NCI-H2107 treated with DMSO at 0.1 percent for 48 hours (cell line): ENCODE results near the gene DOCK1.

Source experiments
- DNase-seq: peaks from one replicate; lab custom pipeline; 2025; ENCODE audit not compliant: unreplicated experiment; lab: John Stamatoyannopoulos, UW

Gene DOCK1

DNA sequence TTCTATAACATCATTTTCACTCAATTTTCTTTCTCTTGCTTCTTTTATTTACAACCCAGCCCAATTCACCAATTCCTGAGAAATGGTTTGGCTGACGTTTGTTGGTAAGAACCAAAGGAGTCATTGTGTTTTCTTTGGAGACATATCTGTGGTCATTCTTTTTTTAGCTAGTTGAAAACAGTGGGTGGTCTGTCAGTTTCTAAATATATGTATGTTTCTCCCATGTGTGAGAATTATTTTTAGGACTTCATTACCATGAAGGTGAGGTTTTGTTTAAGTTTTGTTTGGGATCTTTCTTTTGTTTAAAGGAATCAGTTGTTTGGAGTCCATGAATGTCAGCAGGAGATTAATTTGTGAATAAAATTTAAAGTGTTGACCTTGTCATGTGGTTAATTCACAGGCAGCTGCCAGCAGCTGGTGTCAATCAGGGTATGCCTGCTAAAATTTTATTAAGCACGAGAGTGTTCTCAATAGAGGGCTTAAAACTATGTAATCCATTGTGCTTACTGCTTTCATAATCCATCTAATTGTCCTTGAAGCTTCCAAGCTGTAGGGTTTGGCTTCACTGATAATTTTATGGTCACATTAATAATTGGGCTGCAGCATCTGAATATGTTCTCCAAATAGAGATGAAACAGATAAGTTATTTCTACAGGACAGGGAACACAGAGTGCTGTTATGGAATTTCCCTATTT, 252.4 kb downstream of the DOCK1 start:
- no peak for DNase-seq

- no peak for DNase-seq
Observed at GRCh38 chr10:127158662-127159061, 253.4 kb downstream of the DOCK1 start.

- DNase-seq = no peak
Observed at GRCh38 chr10:127159648-127160245, 254.5 kb downstream of the DOCK1 start.

GRCh38 chr10:127161482-127161881, 256.3 kb downstream of the DOCK1 start:
- no peak for DNase-seq

GRCh38 chr10:127162841-127163240, 257.6 kb downstream of the DOCK1 start:
- no peak for DNase-seq

DNA sequence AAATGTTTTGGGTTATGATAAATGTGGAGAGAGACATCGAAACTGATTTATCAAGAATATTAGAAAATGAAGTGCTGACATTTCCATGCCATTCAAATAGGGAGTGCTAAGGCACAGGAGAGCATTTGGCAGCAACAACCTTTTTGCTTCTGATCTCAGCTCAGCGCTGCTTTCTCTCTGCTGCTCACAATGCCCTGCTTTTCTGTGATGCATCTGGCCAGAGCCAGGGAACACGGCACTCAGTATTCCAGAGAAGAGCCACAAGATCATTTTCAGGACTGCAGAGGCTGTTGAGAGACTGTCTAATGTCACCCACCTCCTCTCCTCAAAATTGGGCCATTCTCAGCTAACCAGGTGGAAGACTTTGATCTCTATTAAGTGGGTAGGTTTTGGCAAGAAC, 263.0 kb downstream of the DOCK1 start:
- DNase-seq = no peak

- no peak for DNase-seq
Observed at GRCh38 chr10:127174866-127175265, 269.6 kb downstream of the DOCK1 start.

GRCh38 chr10:127175357-127176110, 270.3 kb downstream of the DOCK1 start:
- no peak for DNase-seq

- no peak for DNase-seq
Observed at GRCh38 chr10:127176649-127177048, 271.4 kb downstream of the DOCK1 start.

DNA sequence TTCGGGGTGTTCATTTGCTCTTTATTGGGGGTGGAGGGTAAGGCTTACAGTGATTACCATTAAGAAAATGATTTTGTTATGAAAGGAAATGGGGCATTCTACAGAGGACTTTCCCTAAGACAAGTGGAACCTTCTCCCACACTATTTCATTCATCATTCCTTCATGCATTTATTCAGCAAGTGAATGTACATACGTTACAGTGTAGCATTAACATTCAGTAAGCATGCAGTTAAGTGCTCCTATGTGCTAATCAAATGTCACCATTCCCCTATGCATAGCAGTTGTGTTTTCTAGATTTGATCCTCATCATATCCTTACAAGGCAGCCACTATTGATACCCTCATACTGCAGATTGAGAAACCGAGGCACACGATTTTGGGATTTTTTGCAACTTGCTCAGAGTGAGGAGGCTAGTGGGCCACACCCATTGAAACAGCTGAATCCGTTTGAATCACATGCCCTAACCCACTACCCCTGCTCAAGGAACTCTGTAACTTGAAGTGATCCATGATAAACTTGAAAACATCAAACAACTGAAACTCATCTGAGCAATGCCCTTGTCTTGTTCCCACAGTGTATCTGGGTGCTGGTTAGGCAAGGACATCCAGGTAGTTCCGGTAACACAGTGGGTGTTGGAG, 274.5 kb downstream of the DOCK1 start:
- no peak for DNase-seq

- no peak for DNase-seq
Observed at GRCh38 chr10:127182161-127182560, 276.9 kb downstream of the DOCK1 start.

- no peak for DNase-seq
Observed at GRCh38 chr10:127184582-127184981, 279.4 kb downstream of the DOCK1 start.

DNA sequence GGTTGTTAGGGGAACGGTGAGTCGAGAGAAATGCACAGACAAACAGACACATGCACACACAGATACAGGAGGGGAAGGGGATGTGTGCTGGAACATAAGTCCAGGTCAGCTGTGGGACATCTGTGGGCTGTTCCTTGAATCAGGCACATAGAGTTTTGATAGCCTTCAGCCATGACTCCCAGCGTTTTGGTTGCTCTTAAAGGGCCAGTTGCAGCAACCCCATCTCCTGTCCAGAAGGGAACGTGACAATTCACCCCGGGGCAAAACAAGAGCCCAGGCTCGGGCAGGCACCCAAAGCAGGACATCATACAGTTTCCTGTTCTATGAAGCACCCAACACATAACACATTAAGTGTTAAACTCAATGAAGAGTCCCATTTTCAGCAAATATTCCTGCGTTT, 281.6 kb downstream of the DOCK1 start:
- DNase-seq = no peak

- DNase-seq = no peak
Observed at GRCh38 chr10:127189226-127189625, 284.0 kb downstream of the DOCK1 start.

DNA sequence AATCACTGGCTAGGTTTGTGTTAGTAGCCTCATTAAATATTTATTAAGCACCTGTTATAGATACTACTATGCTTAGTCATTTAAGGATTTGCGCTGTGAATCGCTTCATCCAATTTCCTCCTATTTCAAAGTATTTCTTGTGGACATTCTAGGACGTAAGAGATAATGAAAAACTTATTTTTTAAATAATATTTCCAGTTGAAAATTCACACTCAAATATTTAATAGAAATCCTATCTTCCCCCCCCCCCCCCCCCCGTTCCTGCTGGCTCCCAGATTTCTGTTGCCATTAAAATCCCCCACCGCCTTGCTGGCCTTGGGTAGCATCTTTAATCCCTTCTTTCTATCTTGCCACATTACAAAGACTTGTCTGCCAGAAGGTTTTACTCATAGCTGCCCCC, 285.2 kb downstream of the DOCK1 start:
- no peak for DNase-seq

- DNase-seq = no peak
Observed at GRCh38 chr10:127193125-127193524, 287.9 kb downstream of the DOCK1 start.

DNA sequence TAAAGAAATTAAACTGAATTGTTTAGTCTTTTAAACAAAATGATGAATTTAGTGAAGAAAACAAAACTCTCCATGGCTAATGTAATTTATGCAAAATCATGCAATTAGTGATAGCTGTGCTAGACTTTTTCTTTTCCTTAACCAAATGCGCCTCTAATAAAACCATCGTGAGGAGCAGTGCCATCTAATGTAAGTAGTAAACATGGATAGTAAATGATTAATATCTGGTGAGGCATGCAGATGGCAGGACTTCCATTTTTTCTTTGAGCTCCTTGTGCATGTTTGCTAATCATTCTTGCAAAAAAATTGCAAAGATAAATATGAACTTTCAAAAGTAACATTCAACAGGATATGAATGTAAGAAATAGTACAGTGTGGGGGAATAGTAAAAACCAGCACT, 288.9 kb downstream of the DOCK1 start:
- DNase-seq = no peak

- DNase-seq = no peak
Observed at GRCh38 chr10:127194599-127194998, 289.4 kb downstream of the DOCK1 start.

DNA sequence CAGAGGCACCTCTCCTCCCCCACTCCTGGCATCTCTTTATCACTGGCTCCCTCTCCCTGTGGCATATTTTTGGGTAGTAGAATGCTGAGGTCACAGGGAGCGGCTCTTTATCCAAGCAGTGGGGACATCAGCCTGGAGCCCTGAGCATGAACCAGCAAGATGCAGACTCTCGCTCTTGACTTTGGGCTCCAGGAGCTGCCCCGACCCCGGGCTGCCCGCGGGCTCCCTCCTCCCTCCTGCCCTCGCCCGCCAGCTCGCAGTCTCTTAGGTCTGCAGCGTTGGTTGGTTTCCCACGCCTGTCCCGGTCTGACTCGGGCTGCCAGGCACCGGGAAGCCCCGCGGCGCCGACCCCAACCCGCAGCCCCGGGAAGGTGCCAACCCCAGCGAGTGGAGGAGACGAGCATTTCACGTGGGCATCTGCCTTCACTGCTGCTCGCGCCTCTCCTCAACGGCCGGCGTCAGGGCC, 289.8 kb downstream of the DOCK1 start:
- no peak for DNase-seq

DNA sequence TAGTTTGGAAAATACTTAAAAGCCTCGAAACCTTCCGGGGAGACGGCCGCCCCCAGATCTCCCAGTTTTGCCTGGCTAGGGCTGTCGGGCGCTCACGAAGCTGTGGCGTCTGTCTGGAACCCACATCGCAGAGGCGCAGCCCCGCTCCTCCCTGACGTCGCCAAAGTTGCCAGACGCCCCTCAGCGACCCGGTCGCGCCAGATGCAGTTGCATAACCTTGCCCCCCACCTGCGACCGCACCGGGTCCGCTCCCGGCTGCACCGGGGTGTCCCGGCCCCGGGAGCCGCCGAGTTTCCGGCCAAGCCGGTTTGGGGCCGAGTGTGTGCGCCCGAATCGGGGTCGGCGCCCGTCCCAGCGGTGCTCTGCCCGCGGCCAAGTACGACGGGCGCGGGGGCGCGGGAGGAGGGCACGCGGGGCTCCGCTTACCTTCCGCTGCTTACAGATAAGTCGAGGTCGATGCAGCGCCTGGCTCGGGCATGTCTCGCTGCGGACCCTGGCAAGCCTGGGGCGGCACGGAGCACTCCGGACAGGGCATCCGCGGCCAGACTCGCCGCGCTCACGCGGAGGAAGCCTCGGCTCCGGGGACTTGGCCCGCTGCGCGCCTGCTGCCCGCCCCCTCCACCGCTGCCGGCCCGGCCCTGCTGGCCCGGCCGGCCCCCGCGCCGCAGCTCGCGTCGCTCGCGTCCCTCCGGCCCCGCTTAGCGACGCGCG, 290.5 kb downstream of the DOCK1 start:
- DNase-seq = no peak
